Measurements from ENCODE around the gene LEPROT.

- TF ChIP-seq CTCF (IDR thresholded peaks at IDR 0.05; ENCODE audit: low read length) (no peak), EZH2 (IDR thresholded peaks at IDR 0.05; ENCODE audit: borderline replicate concordance, low read length) (no peak)
Measured at GRCh38 chr1:65409314-65409713, 11.2 kb upstream of the LEPROT start.
